ENCODE data around the gene OCEL1.
"Not testable (repeated sequence)": the region's sequence is repeated elsewhere in the genome, so short reads cannot be mapped to it uniquely, and the experiment has no call there.

The OCEL1 gene

GRCh38 chr19:17266589-17266974 lies 40.6 kb downstream of the OCEL1 start:
- ATAC-seq (ENCODE audit: insufficient read depth, low read depth) = no peak
- peak overlapping the region; percentile 21 for H2AFZ ChIP-seq (ENCODE audit: low read depth, low read length)
- no peaks in the 10 kb centered on the region for H3K27me3 ChIP-seq (ENCODE audit: insufficient read depth, low read length, poor library complexity)
- peaks cover 18% of the 10 kb centered on the region for H3K4me1 ChIP-seq (ENCODE audit: insufficient read depth, low read length)
- H3K27ac ChIP-seq (ENCODE audit: low read length) = no peak overlapping the region
- DNase-seq = no peak
- no peak overlapping the region for H3K4me3 ChIP-seq (ENCODE audit: low read depth in 1 of 2, low read length in 2 of 2)
- TF ChIP-seq CTCF (IDR thresholded peaks at IDR 0.05; ENCODE audit: borderline replicate concordance, extremely low read depth, low read length, poor library complexity, severe bottlenecking) (no peak), EZH2 (IDR thresholded peaks at IDR 0.05; ENCODE audit: borderline replicate concordance, low read depth, low read length, severe bottlenecking) (no peak)
- peaks cover 21% of the 10 kb centered on the region for H3K79me2 ChIP-seq (ENCODE audit: insufficient read depth, low read length)
- no peak overlapping the region for H3K9ac ChIP-seq (ENCODE audit: low read depth, low read length)
- H3K36me3 ChIP-seq (ENCODE audit: insufficient read depth, low read length) = peaks cover 21% of the 10 kb centered on the region
- no peaks in the 10 kb centered on the region for H3K9me3 ChIP-seq (ENCODE audit: insufficient read depth, low read length, severe bottlenecking)
- no peaks in the 10 kb centered on the region for H4K20me1 ChIP-seq (ENCODE audit: insufficient read depth, low read length)
- peak overlapping the region; percentile 20; the same call in 1 of the 2 replicates for H3K4me2 ChIP-seq (ENCODE audit: insufficient read depth, low read length)

GRCh38 chr19:17266975-17267788 lies 41.2 kb downstream of the OCEL1 start, which contains the start of gene BABAM1:
TSS of gene BABAM1 (plus strand) at chr19:17267443. CDS start at chr19:17268807, 1,364 bp downstream.
- Histone ChIP-seq H2AFZ (ENCODE audit: low read depth, low read length) (peak within 1 kb of the TSS; percentile 86), H3K4me3 (ENCODE audit: low read depth in 1 of 2, low read length in 2 of 2) (peak within 1 kb of the TSS; percentile 75 to 88), H3K4me1 (ENCODE audit: insufficient read depth, low read length) (peaks cover 18% of the 10 kb centered on the region), H3K9me3 (ENCODE audit: insufficient read depth, low read length, severe bottlenecking) (no peaks in the 10 kb centered on the region), H3K27ac (ENCODE audit: low read length) (peak within 1 kb of the TSS; percentile 80), H3K4me2 (ENCODE audit: insufficient read depth, low read length) (peak within 1 kb of the TSS; percentile 95), H3K79me2 (ENCODE audit: insufficient read depth, low read length) (peaks cover 21% of the 10 kb centered on the region), H4K20me1 (ENCODE audit: insufficient read depth, low read length) (no peaks in the 10 kb centered on the region), H3K27me3 (ENCODE audit: insufficient read depth, low read length, poor library complexity) (no peaks in the 10 kb centered on the region), H3K9ac (ENCODE audit: low read depth, low read length) (peak within 1 kb of the TSS; percentile 68), H3K36me3 (ENCODE audit: insufficient read depth, low read length) (peaks cover 26% of the 10 kb centered on the region)
- ATAC-seq (ENCODE audit: insufficient read depth, low read depth) = peak; percentile 96
- peak; percentile 98 for DNase-seq
- TF ChIP-seq CTCF (IDR thresholded peaks at IDR 0.05; ENCODE audit: borderline replicate concordance, extremely low read depth, low read length, poor library complexity, severe bottlenecking) (no peak), EZH2 (IDR thresholded peaks at IDR 0.05; ENCODE audit: borderline replicate concordance, low read depth, low read length, severe bottlenecking) (no peak)

GRCh38 chr19:17268754-17269153 lies 42.7 kb downstream of the OCEL1 start:
- H3K4me1 ChIP-seq (ENCODE audit: insufficient read depth, low read length) = peaks cover 18% of the 10 kb centered on the region
- peak overlapping the region; percentile 95 for H3K4me2 ChIP-seq (ENCODE audit: insufficient read depth, low read length)
- peak overlapping the region; percentile 68 for H3K9ac ChIP-seq (ENCODE audit: low read depth, low read length)
- no peak overlapping the region for H2AFZ ChIP-seq (ENCODE audit: low read depth, low read length)
- no peak for TF ChIP-seq EZH2 (IDR thresholded peaks at IDR 0.05; ENCODE audit: borderline replicate concordance, low read depth, low read length, severe bottlenecking)
- no peak for TF ChIP-seq CTCF (IDR thresholded peaks at IDR 0.05; ENCODE audit: borderline replicate concordance, extremely low read depth, low read length, poor library complexity, severe bottlenecking)
- no peak for ATAC-seq (ENCODE audit: insufficient read depth, low read depth)
- no peak for DNase-seq
- no peaks in the 10 kb centered on the region; the same call in 1 of the 2 replicates for H4K20me1 ChIP-seq (ENCODE audit: insufficient read depth, low read length)
- H3K9me3 ChIP-seq (ENCODE audit: insufficient read depth, low read length, severe bottlenecking) = no peaks in the 10 kb centered on the region
- peak overlapping the region in 1 of 2 experiments; percentile 75; a peak in 2 of 4 replicates for H3K4me3 ChIP-seq (ENCODE audit: low read depth in 1 of 2, low read length in 2 of 2)
- peaks cover 21% of the 10 kb centered on the region for H3K79me2 ChIP-seq (ENCODE audit: insufficient read depth, low read length)
- H3K27ac ChIP-seq (ENCODE audit: low read length) = 0 out of 2 replicates have a peak overlapping the region, but pooled peaks have one; percentile 34
- no peaks in the 10 kb centered on the region for H3K27me3 ChIP-seq (ENCODE audit: insufficient read depth, low read length, poor library complexity)
- peaks cover 33% of the 10 kb centered on the region for H3K36me3 ChIP-seq (ENCODE audit: insufficient read depth, low read length)

- not testable (repeated sequence) for DNase-seq; H3K27me3 ChIP-seq (ENCODE audit: insufficient read depth, low read length, poor library complexity); H4K20me1 ChIP-seq (ENCODE audit: insufficient read depth, low read length); H2AFZ ChIP-seq (ENCODE audit: low read depth, low read length); ATAC-seq (ENCODE audit: insufficient read depth, low read depth); H3K4me2 ChIP-seq (ENCODE audit: insufficient read depth, low read length); H3K27ac ChIP-seq (ENCODE audit: low read length); H3K9me3 ChIP-seq (ENCODE audit: insufficient read depth, low read length, severe bottlenecking); H3K4me1 ChIP-seq (ENCODE audit: insufficient read depth, low read length); H3K9ac ChIP-seq (ENCODE audit: low read depth, low read length); H3K79me2 ChIP-seq (ENCODE audit: insufficient read depth, low read length); H3K4me3 ChIP-seq (ENCODE audit: low read depth in 1 of 2, low read length in 2 of 2)
- H3K36me3 ChIP-seq (ENCODE audit: insufficient read depth, low read length) = peaks cover 69% of the 10 kb centered on the region
Observed at GRCh38 chr19:17274892-17275291, 48.9 kb downstream of the OCEL1 start.
